ENCODE results near the gene DENND1B.
"Not testable (repeated sequence)": the region's sequence is repeated elsewhere in the genome, so short reads cannot be mapped to it uniquely, and the experiment has no call there.

DENND1B gene

GRCh38 chr1:197740992-197741391, 34.3 kb downstream of the DENND1B start:
- no peak for DNase-seq

GRCh38 chr1:197738927-197739326, 36.4 kb downstream of the DENND1B start:
- DNase-seq, result no peak

DNA sequence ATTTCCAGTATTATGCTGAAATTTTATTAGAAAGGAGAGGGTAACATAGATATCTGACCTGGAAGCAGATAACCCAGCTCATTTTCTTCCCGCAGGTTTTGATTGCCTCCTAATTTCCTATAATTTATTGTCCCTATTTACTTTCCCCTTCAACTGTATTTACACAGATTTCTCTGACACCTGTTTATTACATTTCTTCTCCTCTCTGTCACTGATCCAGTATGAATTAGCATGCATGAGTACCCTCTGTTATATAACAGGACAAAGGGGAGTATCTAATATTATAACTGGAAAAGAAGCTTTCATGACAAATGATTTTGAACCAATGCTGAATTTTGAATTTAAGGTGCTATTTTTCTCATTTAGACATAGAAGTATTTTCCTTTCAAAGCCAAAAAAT, 37.4 kb downstream of the DENND1B start:
- DNase-seq, result no peak

DNA sequence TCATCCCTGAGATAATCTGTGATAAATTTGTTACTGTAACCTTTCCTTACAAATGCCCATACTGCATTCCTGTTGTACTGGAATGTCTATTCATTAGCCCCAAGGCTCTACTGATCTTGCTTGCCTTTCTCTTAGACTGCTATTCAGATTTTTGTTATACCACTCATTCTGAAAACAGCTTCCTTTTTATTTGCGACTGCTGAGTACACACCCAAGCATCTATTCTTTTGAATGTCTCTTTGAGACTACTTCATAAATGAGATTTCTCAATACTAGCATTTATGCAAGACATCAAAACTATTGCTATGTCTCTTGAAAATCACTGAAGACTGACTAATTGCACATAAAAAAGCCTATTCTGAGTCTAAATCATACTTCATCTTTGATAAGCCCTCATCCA, 38.6 kb downstream of the DENND1B start:
- DNase-seq, result no peak

DNA sequence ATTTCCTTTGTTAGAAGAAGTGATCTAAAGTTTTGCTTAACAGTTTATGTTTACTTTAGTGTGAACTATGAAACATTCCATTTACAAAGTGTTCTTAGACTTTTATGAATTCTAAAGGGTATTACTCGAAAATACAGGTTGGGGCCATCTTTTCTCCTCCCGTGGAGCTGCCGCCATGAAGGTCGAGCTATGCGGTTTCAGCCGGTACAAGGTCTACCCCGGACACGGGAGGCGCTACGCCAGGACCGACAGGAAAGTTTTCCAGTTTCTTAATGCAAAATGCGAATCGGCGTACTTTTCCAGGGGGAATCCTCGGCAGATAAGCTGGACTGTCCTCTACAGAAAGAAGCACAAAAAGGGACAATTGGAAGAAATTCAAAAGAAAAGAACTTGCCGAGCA, 39.8 kb downstream of the DENND1B start:
- no peak for DNase-seq

- DNase-seq, result no peak
These were observed 42.0 kb downstream of the DENND1B start for GRCh38 chr1:197733324-197733723.

- no peak for DNase-seq
These were observed 43.1 kb downstream of the DENND1B start for GRCh38 chr1:197732187-197732586.

- DNase-seq, result no peak
These were observed 43.8 kb downstream of the DENND1B start for GRCh38 chr1:197731449-197731848.

DNA sequence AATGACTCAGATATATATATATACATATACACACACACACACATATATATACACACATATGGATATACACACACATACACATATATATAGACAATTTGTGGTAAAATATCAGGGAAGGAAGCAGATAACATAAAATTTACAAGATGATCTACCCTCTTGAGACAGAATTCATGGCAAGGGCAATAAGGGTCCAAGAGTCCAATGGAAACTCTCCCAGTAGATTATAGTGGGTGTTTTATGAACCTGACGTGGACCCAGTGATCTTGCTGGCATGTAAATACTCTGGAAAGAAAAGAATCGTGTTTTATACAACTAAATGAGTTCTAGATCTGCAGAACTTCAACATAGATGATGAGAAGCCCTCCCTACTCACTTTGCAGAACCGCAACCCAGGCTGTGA, 49.3 kb downstream of the DENND1B start:
- no peak for DNase-seq

DNA sequence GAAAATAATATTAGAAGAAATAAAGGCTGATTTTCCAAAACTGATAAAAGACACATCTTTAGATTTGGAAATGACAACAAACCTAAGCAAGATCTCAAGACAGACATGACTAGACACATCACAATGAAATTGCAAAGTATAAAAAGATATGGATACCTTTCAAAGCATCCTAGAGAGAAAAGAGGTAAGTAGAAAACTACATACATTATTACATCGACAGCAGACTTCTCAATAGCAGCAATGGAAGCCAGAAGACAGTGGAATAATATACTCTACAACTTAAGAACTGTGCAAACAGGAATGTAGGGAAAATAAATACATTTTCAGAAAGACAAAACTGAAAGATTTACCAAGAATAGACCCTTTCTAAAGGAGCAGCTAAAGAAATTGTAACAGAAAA, 50.2 kb downstream of the DENND1B start:
- no peak for DNase-seq

DNA sequence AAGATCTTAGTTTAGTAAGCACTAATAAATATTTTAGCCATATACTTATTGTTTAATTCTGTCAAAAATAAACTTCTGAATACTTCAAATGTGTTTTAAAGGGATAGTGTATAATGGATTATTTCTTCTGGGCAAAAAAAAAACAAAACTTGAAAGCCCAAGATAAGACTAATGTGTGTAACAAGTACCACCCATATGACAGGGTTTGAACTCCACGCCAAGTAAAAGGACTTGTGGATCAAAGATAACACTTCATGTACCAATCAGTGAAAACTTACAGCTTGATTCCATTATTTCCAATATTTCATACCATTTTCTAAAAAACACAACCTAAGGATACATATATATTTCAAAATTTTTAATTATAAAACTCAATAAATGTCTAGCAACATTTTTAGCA, 59.5 kb downstream of the DENND1B start:
- DNase-seq, result no peak

DNA sequence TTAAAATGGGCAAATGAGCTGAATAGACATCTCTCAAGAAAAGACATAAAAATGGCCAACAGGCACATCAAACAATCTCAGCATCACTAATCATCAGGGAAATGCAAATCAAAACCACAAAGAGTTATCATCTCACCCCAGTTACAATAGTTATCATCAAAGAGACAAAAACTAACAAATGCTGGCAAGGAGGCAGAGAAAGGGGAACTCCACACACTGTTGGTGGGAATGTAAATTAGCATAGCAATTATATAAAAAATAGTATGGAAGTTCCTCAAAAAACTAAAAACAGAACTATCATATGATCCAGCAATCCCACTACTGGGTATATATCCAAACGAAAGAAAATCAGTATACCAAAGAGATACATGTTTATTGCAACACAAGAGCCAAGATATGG, 68.7 kb downstream of the DENND1B start:
- no peak for DNase-seq

DNA sequence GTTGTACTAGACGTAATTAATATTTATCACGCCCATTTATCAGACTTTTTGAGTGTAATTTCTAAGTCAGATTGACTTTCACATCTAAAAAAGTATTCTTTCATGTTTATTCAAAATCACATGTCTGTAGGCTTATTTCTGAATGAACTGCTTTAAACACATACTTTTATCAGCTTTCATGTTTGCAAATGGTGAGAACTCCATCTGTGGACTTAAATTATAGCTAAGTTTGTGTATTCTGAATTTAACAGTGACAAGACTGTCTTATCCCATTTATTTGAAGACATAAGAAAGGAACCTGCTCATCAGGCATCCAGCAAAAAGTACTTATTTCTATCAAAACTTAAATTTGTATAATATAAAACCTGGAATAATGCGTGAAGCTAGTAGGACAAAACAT, 69.3 kb downstream of the DENND1B start:
- DNase-seq, result no peak

GRCh38 chr1:197700688-197701087, 74.6 kb downstream of the DENND1B start:
- DNase-seq, result not testable (repeated sequence)

DNA sequence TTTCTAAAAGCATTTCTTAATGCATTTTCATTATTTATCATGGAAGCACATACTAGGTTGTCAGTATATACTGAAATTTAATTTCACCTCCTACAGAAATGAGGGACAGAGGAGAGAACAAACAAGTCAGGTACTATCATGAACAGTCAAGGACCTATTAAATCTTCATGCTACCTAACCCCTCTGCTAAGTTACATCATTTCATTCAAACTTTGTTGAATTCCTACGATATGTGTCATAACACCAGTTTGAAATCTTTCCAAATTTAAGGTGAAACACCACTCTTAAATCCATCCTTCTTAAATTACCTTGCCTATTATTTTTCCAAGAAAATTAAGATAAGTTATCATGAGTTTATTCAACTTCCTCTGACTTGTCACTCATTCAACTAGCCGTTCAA, 78.9 kb downstream of the DENND1B start:
- DNase-seq, result no peak

DNA sequence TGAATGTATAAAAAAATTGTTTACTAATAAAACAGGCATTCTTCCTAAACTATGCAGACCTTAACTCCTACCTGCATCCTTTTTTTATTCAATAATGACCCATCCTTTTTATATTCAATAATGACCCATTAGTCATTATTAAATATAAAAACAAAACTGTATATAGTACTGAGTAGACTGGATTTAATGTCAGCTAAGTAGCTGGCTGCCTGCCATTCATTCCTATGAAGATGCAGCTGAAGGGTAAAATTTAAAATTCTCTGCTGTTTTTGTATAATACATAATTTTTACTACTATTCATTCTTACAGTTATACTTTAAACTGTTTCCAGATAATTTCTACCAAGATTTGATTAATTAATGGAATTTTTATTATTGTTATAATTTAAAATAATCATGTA, 79.3 kb downstream of the DENND1B start:
- DNase-seq, result no peak

GRCh38 chr1:197692965-197693364, 82.3 kb downstream of the DENND1B start:
- no peak for DNase-seq

GRCh38 chr1:197691816-197692215, 83.5 kb downstream of the DENND1B start:
- no peak for DNase-seq

DNA sequence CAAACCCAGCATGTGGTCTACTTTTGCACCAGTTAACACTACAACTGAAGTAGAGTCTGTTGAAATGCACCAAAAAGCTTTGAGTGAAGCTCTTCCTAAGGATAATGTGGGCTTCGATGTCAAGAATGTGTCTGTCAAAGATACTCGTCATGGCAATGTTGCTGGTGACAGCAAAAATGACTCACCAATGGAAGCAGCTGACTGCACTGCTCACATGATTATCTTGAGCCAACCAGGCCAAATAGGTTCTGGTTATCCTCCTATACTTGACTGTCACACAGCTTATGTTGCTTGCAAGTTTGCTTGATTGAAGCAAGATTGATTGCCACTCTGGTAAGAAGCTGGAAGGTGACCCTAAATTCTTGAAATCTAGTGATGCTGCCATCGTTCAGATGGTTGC, 85.2 kb downstream of the DENND1B start:
- DNase-seq, result no peak

DNA sequence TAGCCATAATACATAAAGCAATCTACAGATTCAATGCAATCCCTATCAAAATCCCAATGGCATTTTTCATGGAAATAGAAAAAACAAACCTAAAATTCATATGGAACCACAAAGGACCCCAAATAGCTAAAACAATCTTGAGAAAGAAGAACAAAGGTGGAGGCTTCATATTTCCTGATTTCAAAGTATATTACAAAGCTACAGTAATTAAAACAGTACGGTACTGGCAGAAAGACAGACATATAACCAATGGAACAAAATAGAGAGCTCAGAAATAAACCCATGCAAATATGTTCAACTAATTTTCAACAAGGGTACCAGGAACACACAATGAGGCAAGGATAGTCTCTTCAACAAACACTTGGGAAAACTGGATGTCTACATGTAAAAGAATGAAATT, 87.0 kb downstream of the DENND1B start:
- no peak for DNase-seq

DNA sequence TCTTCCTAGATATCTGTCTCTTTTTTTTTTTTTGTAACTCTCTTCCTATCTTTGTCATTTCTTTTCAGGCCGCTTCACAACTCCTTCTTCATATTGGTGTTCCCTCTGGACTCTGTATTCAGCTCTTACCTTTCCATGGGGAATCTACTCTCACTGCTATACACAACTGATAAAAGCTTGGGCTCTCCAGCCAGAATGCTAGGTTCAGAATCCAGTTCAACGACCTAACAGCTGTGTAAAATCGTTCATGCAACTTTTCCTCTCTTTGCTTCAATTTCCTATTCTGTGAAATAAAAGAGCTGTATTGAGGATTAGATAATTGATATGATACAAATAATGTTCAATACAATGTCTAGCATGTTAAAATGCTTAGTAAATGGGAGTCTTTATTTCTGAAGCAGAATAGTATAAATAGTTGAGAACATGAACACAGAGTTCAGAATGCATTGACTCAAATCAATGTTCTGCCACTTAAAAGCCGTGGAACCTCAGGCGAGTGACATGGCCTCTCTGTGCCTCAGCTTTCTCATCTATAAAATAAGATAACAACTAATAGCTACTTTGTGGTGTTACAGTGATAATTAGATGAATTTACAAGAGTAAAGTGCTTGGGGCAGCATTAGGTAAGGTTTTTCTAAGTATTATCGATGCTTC, 88.5 kb downstream of the DENND1B start:
- no peak for DNase-seq

DNA sequence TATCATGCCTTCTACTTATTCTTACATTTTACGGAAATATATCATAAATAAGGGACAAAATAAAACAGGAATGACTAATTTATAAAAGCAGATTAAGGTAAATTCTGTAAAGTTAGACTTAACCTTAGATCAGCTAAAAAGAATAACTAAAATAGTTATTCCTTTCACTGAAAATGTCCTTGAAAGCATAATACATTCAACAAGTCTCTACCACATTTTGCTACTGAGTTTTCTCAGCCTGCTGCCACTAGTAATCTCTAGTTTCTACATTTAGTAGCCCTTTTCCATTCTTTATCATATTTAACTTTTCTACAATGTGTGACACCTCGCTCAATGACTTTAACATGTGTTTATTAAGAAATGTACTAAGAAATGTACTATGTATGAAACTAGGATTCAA, 89.0 kb downstream of the DENND1B start:
- DNase-seq, result no peak

- DNase-seq, result no peak
These were observed 89.5 kb downstream of the DENND1B start for GRCh38 chr1:197685785-197686184.

DNA sequence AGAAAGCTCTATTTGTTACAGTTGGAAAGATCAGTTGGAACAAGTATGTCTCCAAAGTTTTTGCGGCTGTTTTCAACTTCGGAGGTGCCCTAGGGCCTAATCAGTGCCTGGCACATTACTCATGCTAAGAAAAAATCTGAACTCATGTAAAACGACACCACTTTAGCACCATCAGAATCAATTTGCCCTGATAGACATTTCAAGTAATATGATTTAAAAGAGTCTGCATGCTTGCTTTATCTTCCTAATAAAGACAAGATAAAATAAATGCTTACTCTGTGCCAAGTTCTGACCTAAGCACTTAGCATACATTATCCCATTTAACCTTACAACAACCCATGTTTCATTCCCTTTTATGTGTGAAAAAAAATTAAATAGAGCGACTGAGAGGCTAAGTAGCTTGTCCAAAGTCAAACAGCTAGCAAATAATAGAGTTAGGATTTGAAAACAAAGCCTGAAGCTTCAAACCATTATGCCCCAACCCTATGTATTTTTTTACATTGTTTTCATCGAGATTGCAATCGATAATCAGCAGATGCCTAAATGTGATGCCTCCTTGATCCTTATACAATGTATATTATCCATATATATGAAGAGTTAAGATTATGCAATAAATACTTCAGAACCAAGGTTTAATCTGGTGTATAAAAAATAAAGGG, 91.3 kb downstream of the DENND1B start:
- DNase-seq, result no peak

GRCh38 chr1:197683280-197683679, 92.0 kb downstream of the DENND1B start:
- no peak for DNase-seq
